ENCODE data around the gene TERT. TPM values are rescaled to one million over a fixed set of nuclear protein-coding genes. Genes with fewer than 3 reads are reported as not detected.

The TERT gene
- total RNA-seq, 1 donor from 2014 or later: 0.20 TPM

DNA sequence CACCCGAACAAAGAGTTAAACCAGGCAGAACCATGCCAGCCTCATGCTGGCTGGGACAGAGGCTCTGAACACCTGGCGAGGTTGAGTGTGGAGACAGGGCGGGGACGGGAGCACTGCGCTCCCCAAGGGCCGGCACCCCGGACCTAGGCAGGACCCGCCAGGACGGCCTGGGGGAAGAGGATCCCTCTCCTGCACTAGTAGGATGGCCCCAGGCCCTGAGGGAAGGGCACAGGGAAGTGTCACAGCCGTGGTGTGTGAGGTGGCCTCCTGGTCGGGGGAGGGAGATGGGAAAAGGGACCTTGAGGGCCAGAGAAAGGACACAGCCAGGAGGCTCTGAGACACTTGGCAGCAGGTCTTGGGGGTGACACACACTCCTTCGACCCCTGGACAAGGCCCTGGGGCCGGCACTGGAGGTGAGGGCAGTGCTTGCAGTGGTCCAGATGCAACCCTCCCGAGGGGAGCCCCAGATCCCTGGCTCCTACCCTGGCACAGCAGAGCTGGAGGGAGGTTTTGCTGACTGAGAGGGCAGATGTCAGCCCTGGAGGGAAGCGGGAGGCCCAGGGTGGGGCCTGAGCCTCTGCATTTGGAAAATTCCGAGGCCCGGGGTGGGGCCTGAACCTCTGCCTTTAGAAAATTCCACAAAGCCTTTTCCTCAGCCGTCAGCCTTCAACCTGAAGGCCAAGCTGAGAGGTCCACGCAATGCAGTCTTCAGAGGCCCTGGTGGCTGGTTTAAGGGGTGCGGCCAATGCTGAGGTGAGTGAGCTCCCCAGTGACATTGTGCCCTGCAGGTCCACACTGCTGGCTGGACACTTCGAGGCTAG, 24.8 kb upstream of the TERT start:
- TF ChIP-seq CTCF (IDR thresholded peaks at IDR 0.05; ENCODE audit: unreplicated experiment): no peak
- Mint-ChIP-seq H3K9me3 (no peaks in the 10 kb centered on the region), H3K4me3 (no peak overlapping the region), H3K4me1 (peaks cover 6% of the 10 kb centered on the region), H3K36me3 (peaks cover 32% of the 10 kb centered on the region), H3K27ac (no peak overlapping the region), H3K27me3 (ENCODE audit: low read depth) (no peaks in the 10 kb centered on the region)
- no peak for DNase-seq (ENCODE audit: low spot score in 2 of 2, unreplicated experiment in 2 of 2)

- peaks cover 6% of the 10 kb centered on the region for H3K4me1 Mint-ChIP-seq
- no peaks in the 10 kb centered on the region for H3K27me3 Mint-ChIP-seq (ENCODE audit: low read depth)
- peaks cover 24% of the 10 kb centered on the region for H3K36me3 Mint-ChIP-seq
- no peak overlapping the region for H3K4me3 Mint-ChIP-seq
- H3K27ac Mint-ChIP-seq: no peak overlapping the region
- H3K9me3 Mint-ChIP-seq: no peaks in the 10 kb centered on the region
- DNase-seq (ENCODE audit: low spot score in 2 of 2, unreplicated experiment in 2 of 2): no peak
- TF ChIP-seq CTCF (IDR thresholded peaks at IDR 0.05; ENCODE audit: unreplicated experiment): no peak
These were observed 23.9 kb upstream of the TERT start for GRCh38 chr5:1318659-1319251.

- TF ChIP-seq CTCF (IDR thresholded peaks at IDR 0.05; ENCODE audit: unreplicated experiment): no peak
- DNase-seq (ENCODE audit: low spot score in 2 of 2, unreplicated experiment in 2 of 2): no peak
- no peaks in the 10 kb centered on the region for H3K9me3 Mint-ChIP-seq
- H3K36me3 Mint-ChIP-seq: peaks cover 24% of the 10 kb centered on the region
- no peak overlapping the region for H3K27ac Mint-ChIP-seq
- H3K4me1 Mint-ChIP-seq: peaks cover 6% of the 10 kb centered on the region
- H3K4me3 Mint-ChIP-seq: no peak overlapping the region
- no peaks in the 10 kb centered on the region for H3K27me3 Mint-ChIP-seq (ENCODE audit: low read depth)
These were observed 23.2 kb upstream of the TERT start for GRCh38 chr5:1317921-1318565.

- peaks cover 24% of the 10 kb centered on the region for H3K36me3 Mint-ChIP-seq
- H3K4me3 Mint-ChIP-seq: no peak overlapping the region
- DNase-seq (ENCODE audit: low spot score in 2 of 2, unreplicated experiment in 2 of 2): no peak
- H3K27me3 Mint-ChIP-seq (ENCODE audit: low read depth): no peaks in the 10 kb centered on the region
- H3K9me3 Mint-ChIP-seq: no peaks in the 10 kb centered on the region
- H3K4me1 Mint-ChIP-seq: peaks cover 6% of the 10 kb centered on the region
- H3K27ac Mint-ChIP-seq: no peak overlapping the region
- TF ChIP-seq CTCF (IDR thresholded peaks at IDR 0.05; ENCODE audit: unreplicated experiment): no peak
These were observed 21.9 kb upstream of the TERT start for GRCh38 chr5:1316588-1317340.

GRCh38 chr5:1315709-1316587, 21.1 kb upstream of the TERT start:
- H3K4me1 Mint-ChIP-seq: peaks cover 6% of the 10 kb centered on the region
- H3K9me3 Mint-ChIP-seq: peaks cover 4% of the 10 kb centered on the region
- no peak overlapping the region for H3K27ac Mint-ChIP-seq
- peaks cover 18% of the 10 kb centered on the region for H3K36me3 Mint-ChIP-seq
- H3K27me3 Mint-ChIP-seq (ENCODE audit: low read depth): no peaks in the 10 kb centered on the region
- no peak for DNase-seq (ENCODE audit: low spot score in 2 of 2, unreplicated experiment in 2 of 2)
- no peak overlapping the region for H3K4me3 Mint-ChIP-seq
- TF ChIP-seq CTCF (IDR thresholded peaks at IDR 0.05; ENCODE audit: unreplicated experiment): no peak

All from mesothelial cell of epicardium (in vitro differentiated cells).